ENCODE measurements around the gene SQOR. TPM values are rescaled to one million over a fixed set of nuclear protein-coding genes. Genes with fewer than 3 reads are reported as not detected.

The SQOR gene
- total RNA-seq, 2 experiments from 2014 or later: 14.0 to 16.9 TPM

GRCh38 chr15:45704329-45705249 is 69.8 kb downstream of the SQOR start:
- DNase-seq (peak in 8 of 14 experiments; percentile 2 to 44 (median 20)), ATAC-seq (ENCODE audit: poor library complexity) (peak; percentile 27)
- CTCF ChIA-PET: interaction anchor here (0.7 to 1.6 kb wide), 3 partner anchors 9 to 23 kb away, joined by 4 to 9 read pairs (median 6); no protein-coding TSS in a partner anchor
- Histone ChIP-seq H3K27me3 (ENCODE audit: control insufficient read depth in 1 of 2, insufficient read depth in 2 of 2, low read length in 2 of 2) (peaks cover 3 to 5% of the 10 kb centered on the region in 2 experiments), H3K27ac (ENCODE audit: low read depth in 1 of 2, low read length in 2 of 2) (no peak overlapping the region), H3K9me3 (ENCODE audit: control insufficient read depth in 1 of 2, insufficient read depth in 1 of 2, low read length in 2 of 2) (no peaks in the 10 kb centered on the region), H3K36me3 (ENCODE audit: insufficient read depth, low read length) (no peaks in the 10 kb centered on the region), H3K4me3 (ENCODE audit: low read length) (peak overlapping the region; percentile 68), H3K4me1 (ENCODE audit: insufficient read depth, low read length) (peaks cover 13% of the 10 kb centered on the region)
- Mint-ChIP-seq H3K9me3 (no peaks in the 10 kb centered on the region), H3K27ac (peak overlapping the region; percentile 65), H3K27me3 (no peaks in the 10 kb centered on the region), H3K4me3 (peak overlapping the region; percentile 95), H3K4me1 (ENCODE audit: low read depth) (peaks cover 11% of the 10 kb centered on the region), H3K36me3 (ENCODE audit: low read depth) (peaks cover 6% of the 10 kb centered on the region)
- intact Hi-C loops (cut with DNase I, micrococcal nuclease): loop anchor here (2.0 to 5.0 kb wide), 2 partner anchors 67 to 70 kb away; partner anchors contain the start of gene SQOR (in 2 of the 2)
- POLR2A ChIA-PET: interaction anchor here (0.9 to 1.9 kb wide), 5 partner anchors 67 to 504 kb away, joined by 4 to 8 read pairs (median 4); partner anchors contain the start of genes BLOC1S6 and SQOR
- TF ChIP-seq CTCF (IDR thresholded peaks at IDR 0.05): no peak

- peak; percentile 40 to 87 (median 58) for DNase-seq
- H3K4me3 ChIP-seq (ENCODE audit: low read length): peak overlapping the region; percentile 68
- no peaks in the 10 kb centered on the region for H3K27me3 Mint-ChIP-seq
These were observed 71.0 kb downstream of the SQOR start for GRCh38 chr15:45705510-45706473.

More at GRCh38 chr15:45705510-45706473, 71.0 kb downstream of the SQOR start:
- ChIA-PET CTCF (interaction anchor here (0.6 to 1.6 kb wide), 6 partner anchors 10 to 68 kb away, joined by 3 to 9 read pairs (median 4); no protein-coding TSS in a partner anchor), POLR2A (interaction anchor here (0.7 to 1.9 kb wide), 6 partner anchors 68 to 505 kb away, joined by 3 to 8 read pairs (median 4); partner anchors contain the start of genes BLOC1S6 and SQOR)
- Histone ChIP-seq H3K27me3 (ENCODE audit: control insufficient read depth in 1 of 2, insufficient read depth in 2 of 2, low read length in 2 of 2) (peaks cover 3 to 5% of the 10 kb centered on the region in 2 experiments), H3K4me1 (ENCODE audit: insufficient read depth, low read length) (peaks cover 13% of the 10 kb centered on the region), H3K27ac (ENCODE audit: low read depth in 1 of 2, low read length in 2 of 2) (no peak overlapping the region), H3K9me3 (ENCODE audit: control insufficient read depth in 1 of 2, insufficient read depth in 1 of 2, low read length in 2 of 2) (no peaks in the 10 kb centered on the region), H3K36me3 (ENCODE audit: insufficient read depth, low read length) (no peaks in the 10 kb centered on the region)
- intact Hi-C loops (cut with DNase I, micrococcal nuclease): loop anchor here (2.0 to 5.0 kb wide), 2 partner anchors 68 to 71 kb away; partner anchors contain the start of gene SQOR (in 2 of the 2)
- peak overlapping the region; percentile 95 for H3K4me3 Mint-ChIP-seq
- peak overlapping the region; percentile 65 for H3K27ac Mint-ChIP-seq
- H3K4me1 Mint-ChIP-seq (ENCODE audit: low read depth): peaks cover 11% of the 10 kb centered on the region
- ATAC-seq (ENCODE audit: poor library complexity): peak; percentile 81
- peaks cover 6% of the 10 kb centered on the region for H3K36me3 Mint-ChIP-seq (ENCODE audit: low read depth)
- no peaks in the 10 kb centered on the region for H3K9me3 Mint-ChIP-seq
- TF ChIP-seq CTCF (IDR thresholded peaks at IDR 0.05): peak; percentile 99

Measured in CD4-positive, alpha-beta T cell (primary cell).